ENCODE data around the gene IL10RA. TPM values are rescaled to one million over a fixed set of nuclear protein-coding genes. Genes with fewer than 3 reads are reported as not detected.
"Not testable (repeated sequence)": the region's sequence is repeated elsewhere in the genome, so short reads cannot be mapped to it uniquely, and the experiment has no call there.

The IL10RA gene
- total and polyA plus RNA-seq, 9 of the 15 experiments (the other 6 are each of a cell fraction or from before 2014, with no cell fraction given), result 0.17 to 17.3 (median 2.9) TPM

DNA sequence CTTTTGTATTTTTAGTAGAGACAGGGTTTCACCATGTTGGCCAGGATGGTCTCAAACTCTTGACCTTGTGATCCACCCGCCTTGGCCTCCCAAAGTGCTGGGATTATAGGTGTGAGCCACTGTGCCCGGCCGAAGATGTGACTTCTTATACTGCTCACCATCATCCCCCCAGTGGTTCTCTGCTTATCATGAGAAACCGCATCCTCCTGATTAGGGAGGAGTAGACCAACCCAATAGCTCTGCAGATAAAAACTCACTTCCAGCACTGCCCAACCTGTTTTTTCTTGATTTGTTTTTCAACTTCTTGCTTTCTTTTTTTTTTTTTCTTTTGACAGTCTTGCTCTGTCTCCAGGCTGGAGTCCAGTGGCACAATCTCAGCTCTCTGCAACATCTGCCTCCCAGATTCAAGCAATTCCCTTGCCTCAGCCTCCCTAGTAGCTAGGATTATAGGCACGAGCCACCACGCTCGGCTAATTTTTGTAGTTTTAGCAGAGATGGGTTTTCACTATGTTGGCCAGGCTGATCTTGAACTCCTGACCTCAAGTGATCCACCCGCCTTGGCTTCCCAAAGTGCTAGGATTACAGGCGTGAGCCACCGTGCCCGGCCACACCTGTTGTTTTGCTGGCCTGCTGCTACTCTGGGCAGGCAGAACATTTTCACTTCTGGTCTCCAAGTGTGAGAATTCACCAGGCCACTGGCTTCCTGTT, 21.5 kb downstream of the IL10RA start:
- BruUV-seq (replicated peaks); H3K79me2 ChIP-seq (ENCODE audit: control insufficient read depth, insufficient read depth, low read length); H3K4me2 ChIP-seq (ENCODE audit: insufficient read depth, low read length); H3K27ac ChIP-seq (ENCODE audit: extremely low read depth, low read depth, low read length); intact Hi-C loops (cut with micrococcal nuclease); H2AFZ ChIP-seq (ENCODE audit: low read depth, low read length); CTCF ChIA-PET (ENCODE audit: low intra/inter-chr PET ratio); H3K9me1 ChIP-seq (ENCODE audit: control insufficient read depth, insufficient read depth, low read length); H3K27me3 ChIP-seq (ENCODE audit: control insufficient read depth in 2 of 2, insufficient read depth in 2 of 2, low read length in 2 of 2); H3K36me3 ChIP-seq (ENCODE audit: control insufficient read depth, insufficient read depth, low read length); H3K9me3 ChIP-seq (replicated peaks; ENCODE audit: control insufficient read depth, insufficient read depth, low read depth, low read length); H3K9ac ChIP-seq (ENCODE audit: insufficient read depth in 1 of 2, low read depth in 2 of 2, low read length in 2 of 2); in situ Hi-C loops (cut with MboI); H4K20me1 ChIP-seq (replicated peaks; ENCODE audit: control insufficient read depth, insufficient read depth, low read length); H3K4me3 ChIP-seq: not testable (repeated sequence)
- 4% methylated on average over 10 of the region's 11 CpGs for WGBS (ENCODE audit: insufficient coverage, low coverage, missing lambda C conversion rate)
- peaks cover 73 to 90% of the 10 kb centered on the region in 2 experiments for H3K4me1 ChIP-seq (replicated peaks in 1 of 2; ENCODE audit: control insufficient read depth in 2 of 2, insufficient read depth in 2 of 2, low read length in 2 of 2)
- POLR2A ChIA-PET, result interaction anchor here (0.8 to 1.3 kb wide), 3 partner anchors 9 to 13 kb away, joined by 3 to 4 read pairs (median 3); no protein-coding TSS in a partner anchor
- ATAC-seq, result peak; percentile 53
- DNase-seq (ENCODE audit: extremely low read depth in 1 of 4, low spot score in 3 of 4), result peak; percentile 51 to 80 (median 58)
- peak; percentile 49 for FAIRE-seq
- peak; percentile 37; the same call in 1 of the 2 replicates for TF ChIP-seq POLR2AphosphoS5 (IDR thresholded peaks at IDR 0.05; ENCODE audit: control insufficient read depth, insufficient read depth, low read depth, low read length)
- TF ChIP-seq SMARCE1 (IDR thresholded peaks at IDR 0.05), result peak; percentile 89
- peak; percentile 34; the same call in 1 of the 2 replicates for TF ChIP-seq LEF1 (IDR thresholded peaks at IDR 0.05)
- peak; percentile 32 to 61; a peak in 3 of 4 replicates for TF ChIP-seq TRIM24 (IDR thresholded peaks at IDR 0.05)
- peak; percentile 91 for TF ChIP-seq SMARCA4 (IDR thresholded peaks at IDR 0.05)
- peak; percentile 16; the same call in 1 of the 2 replicates for TF ChIP-seq L3MBTL2 (IDR thresholded peaks at IDR 0.05)
- TF ChIP-seq ATF7 (IDR thresholded peaks at IDR 0.05), result peak; percentile 43; the same call in 1 of the 2 replicates
- TF ChIP-seq TBL1XR1 (IDR thresholded peaks at IDR 0.05; ENCODE audit: low read length in 2 of 2), result peak in 1 of 2 experiments; percentile 83; a peak in 2 of 4 replicates
- peak; percentile 80 for TF ChIP-seq ZNF384 (IDR thresholded peaks at IDR 0.05; ENCODE audit: low read depth, low read length)
- TF ChIP-seq, protein P1, sequence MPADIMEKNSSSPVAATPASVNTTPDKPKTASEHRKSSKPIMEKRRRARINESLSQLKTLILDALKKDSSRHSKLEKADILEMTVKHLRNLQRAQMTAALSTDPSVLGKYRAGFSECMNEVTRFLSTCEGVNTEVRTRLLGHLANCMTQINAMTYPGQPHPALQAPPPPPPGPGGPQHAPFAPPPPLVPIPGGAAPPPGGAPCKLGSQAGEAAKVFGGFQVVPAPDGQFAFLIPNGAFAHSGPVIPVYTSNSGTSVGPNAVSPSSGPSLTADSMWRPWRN (IDR thresholded peaks at IDR 0.05; ENCODE audit: low read depth), result peak; percentile 63; the same call in 1 of the 2 replicates
- TF ChIP-seq KDM1A (IDR thresholded peaks at IDR 0.05), result peak; percentile 91 to 92
- peak; percentile 21 for TF ChIP-seq CCNT2 (IDR thresholded peaks at IDR 0.05; ENCODE audit: borderline replicate concordance, extremely low read depth, insufficient read length, low read depth, low read length)
- peak; percentile 83 for TF ChIP-seq CTBP1 (IDR thresholded peaks at IDR 0.05; ENCODE audit: borderline replicate concordance)
- TF ChIP-seq ESRRA (IDR thresholded peaks at IDR 0.05; ENCODE audit: borderline replicate concordance, low read depth), result peak; percentile 79; the same call in 1 of the 2 replicates
- TF ChIP-seq SMAD4 (CRISPR knock-in tag; conservative IDR thresholded peaks at IDR 0.05), result peak; percentile 70
- peak; percentile 48; the same call in 1 of the 2 replicates for TF ChIP-seq ELF4 (CRISPR knock-in tag; IDR thresholded peaks at IDR 0.05)
- TF ChIP-seq CXXC5 (CRISPR knock-in tag; IDR thresholded peaks at IDR 0.05), result peak; percentile 65
- TF ChIP-seq EHMT2 (IDR thresholded peaks at IDR 0.05), result 0 out of 2 replicates have a peak, but pooled peaks have one; percentile 10
- TF ChIP-seq MLLT1 (IDR thresholded peaks at IDR 0.05), result peak in 1 of 2 experiments; percentile 91; a peak in 2 of 4 replicates
